Peyer's patch (tissue), 4 donors: ENCODE data around the gene MIS12. TPM values are rescaled to one million over a fixed set of nuclear protein-coding genes. Genes with fewer than 3 reads are reported as not detected.

Experiments
- DNase-seq, 3 donors: peaks; one replicate each; pipeline ENCODE4 v3.0.0-alpha.2; 2017 to 2019
- H3K27ac ChIP-seq, 4 donors: fragments of 200-600 bp; sonication (generic); one replicate each; pipeline ENCODE4 v1.5.1; 2016 to 2019
- H3K27me3 ChIP-seq, 2 donors: fragments of 200-600 bp; sonication (generic); one replicate each; pipeline ENCODE4 v1.5.1; 2019
- H3K36me3 ChIP-seq, 3 donors: fragments of 200-600 bp; sonication (generic); one replicate each; pipeline ENCODE4 v1.5.1; 2016 to 2019
- H3K4me1 ChIP-seq, 4 donors: fragments of 200-600 bp; sonication (generic); one replicate each; pipeline ENCODE4 v1.5.1; 2016 to 2019
- H3K4me3 ChIP-seq, 4 donors: fragments of 200-600 bp; sonication (generic); 1 replicate in 3 of 4; 2 replicates in 1 of 4; pipeline ENCODE4 v1.5.1; 2016 to 2019; ENCODE audit warnings: mild to moderate bottlenecking in 1 of 4
- H3K9me3 ChIP-seq, 4 donors: fragments of 200-600 bp; sonication (generic); one replicate each; pipeline ENCODE4 v1.5.1; 2016 to 2019; ENCODE audit warnings: mild to moderate bottlenecking in 1 of 4
- POLR2A ChIP-seq, 2 donors: fragments of 450-650 bp; IDR thresholded peaks; one replicate each; pipeline ENCODE4 v1.5.1; 2017; ENCODE audit warnings: antibody characterized with exemption in 2 of 2, mild to moderate bottlenecking in 2 of 2, moderate library complexity in 2 of 2
- total RNA-seq, 4 donors: library from RNA; depleted of rRNA; stranded (reverse); fragments of >200 nt; gene quantifications; one replicate each; pipeline ENCODE4 v1.1.0, GENCODE V29; 2016
- TF ChIP-seq, protein P1 (sequence below), 6 experiments: fragments of 450-650 bp in 4 of 6; fragments of 200-600 bp in 2 of 6; sonication (generic) in 1 of 6; IDR thresholded peaks; one replicate each; pipeline ENCODE4 v1.5.1; 2017 to 2019; ENCODE audit warnings: antibody characterized with exemption in 6 of 6, mild to moderate bottlenecking in 3 of 6, moderate library complexity in 1 of 6

MIS12 gene
- total RNA-seq, 4 donors from 2014 or later: 9.2 to 23.9 (median 14.0) TPM

DNA sequence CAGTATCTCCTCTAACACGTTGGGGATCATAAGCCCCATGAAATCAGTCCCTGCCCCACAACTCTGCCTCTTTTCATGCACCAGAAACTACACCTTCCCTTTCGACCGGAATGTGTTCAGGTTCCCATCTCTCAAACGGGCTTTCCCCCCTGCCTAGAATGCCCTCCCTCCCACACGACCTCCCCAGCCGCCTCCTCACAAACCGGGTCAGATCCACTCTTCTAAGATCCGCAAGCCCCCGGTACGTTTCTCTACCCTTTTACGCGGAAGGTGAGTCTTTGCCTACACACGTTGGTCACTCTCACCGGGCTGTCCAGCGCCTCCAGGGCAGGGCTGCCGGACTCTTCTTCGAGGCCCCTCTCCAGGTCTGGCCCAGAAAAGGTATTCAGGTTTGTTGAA is 18.3 kb upstream of the MIS12 start:
- H3K36me3 ChIP-seq: peaks cover 0 to 8% (median 0%) of the 10 kb centered on the region in 3 donors
- H3K27me3 ChIP-seq: no peaks in the 10 kb centered on the region
- peak overlapping the region; percentile 86 to 90 (median 88) for H3K4me3 ChIP-seq
- H3K27ac ChIP-seq: peak overlapping the region in 2 of 4 donors; percentile 57 to 63
- DNase-seq: no peak
- peaks cover 0 to 16% (median 4%) of the 10 kb centered on the region in 4 donors for H3K4me1 ChIP-seq
- no peak for TF ChIP-seq POLR2A (IDR thresholded peaks at IDR 0.05)
- TF ChIP-seq, protein P1, sequence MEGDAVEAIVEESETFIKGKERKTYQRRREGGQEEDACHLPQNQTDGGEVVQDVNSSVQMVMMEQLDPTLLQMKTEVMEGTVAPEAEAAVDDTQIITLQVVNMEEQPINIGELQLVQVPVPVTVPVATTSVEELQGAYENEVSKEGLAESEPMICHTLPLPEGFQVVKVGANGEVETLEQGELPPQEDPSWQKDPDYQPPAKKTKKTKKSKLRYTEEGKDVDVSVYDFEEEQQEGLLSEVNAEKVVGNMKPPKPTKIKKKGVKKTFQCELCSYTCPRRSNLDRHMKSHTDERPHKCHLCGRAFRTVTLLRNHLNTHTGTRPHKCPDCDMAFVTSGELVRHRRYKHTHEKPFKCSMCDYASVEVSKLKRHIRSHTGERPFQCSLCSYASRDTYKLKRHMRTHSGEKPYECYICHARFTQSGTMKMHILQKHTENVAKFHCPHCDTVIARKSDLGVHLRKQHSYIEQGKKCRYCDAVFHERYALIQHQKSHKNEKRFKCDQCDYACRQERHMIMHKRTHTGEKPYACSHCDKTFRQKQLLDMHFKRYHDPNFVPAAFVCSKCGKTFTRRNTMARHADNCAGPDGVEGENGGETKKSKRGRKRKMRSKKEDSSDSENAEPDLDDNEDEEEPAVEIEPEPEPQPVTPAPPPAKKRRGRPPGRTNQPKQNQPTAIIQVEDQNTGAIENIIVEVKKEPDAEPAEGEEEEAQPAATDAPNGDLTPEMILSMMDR (IDR thresholded peaks at IDR 0.05): no peak
- no peaks in the 10 kb centered on the region for H3K9me3 ChIP-seq

- no peak for TF ChIP-seq POLR2A (IDR thresholded peaks at IDR 0.05)
- H3K27ac ChIP-seq: no peak overlapping the region
- H3K27me3 ChIP-seq: no peaks in the 10 kb centered on the region
- no peak for DNase-seq
- peaks cover 0 to 9% (median 1%) of the 10 kb centered on the region in 4 donors for H3K4me1 ChIP-seq
- H3K4me3 ChIP-seq: no peak overlapping the region
- peaks cover 0 to 49% (median 0%) of the 10 kb centered on the region in 3 donors for H3K36me3 ChIP-seq
- no peaks in the 10 kb centered on the region for H3K9me3 ChIP-seq
Observed at GRCh38 chr17:5472511-5472910, 13.9 kb upstream of the MIS12 start.

DNA sequence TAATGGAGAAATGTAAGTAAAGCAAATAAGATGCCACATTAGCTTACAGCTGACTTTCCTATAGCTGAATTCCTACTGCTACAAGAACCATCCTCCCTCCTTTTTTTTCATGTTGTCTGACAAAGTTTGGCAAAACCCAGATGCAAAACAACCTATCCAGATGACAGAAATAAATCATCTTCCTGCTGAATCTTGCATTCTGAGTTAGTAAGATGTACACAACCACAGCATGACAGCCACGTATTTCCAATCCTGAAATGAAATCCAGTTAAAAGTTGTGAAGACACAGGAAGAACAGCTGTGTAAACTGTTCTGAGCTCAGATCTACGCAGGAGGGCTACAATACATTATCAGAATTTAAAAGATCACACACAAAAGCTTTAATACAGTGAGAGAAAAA is 12.5 kb upstream of the MIS12 start:
- peaks cover 0 to 62% (median 0%) of the 10 kb centered on the region in 3 donors for H3K36me3 ChIP-seq
- TF ChIP-seq POLR2A (IDR thresholded peaks at IDR 0.05): no peak
- TF ChIP-seq, protein P1 (IDR thresholded peaks at IDR 0.05): no peak

GRCh38 chr17:5478992-5479391 is 7.4 kb upstream of the MIS12 start:
- Histone ChIP-seq H3K9me3 (no peaks in the 10 kb centered on the region), H3K4me3 (no peak overlapping the region), H3K27me3 (no peaks in the 10 kb centered on the region), H3K36me3 (peaks cover 0 to 87% (median 0%) of the 10 kb centered on the region in 3 donors), H3K27ac (no peak overlapping the region), H3K4me1 (no peaks in the 10 kb centered on the region)
- TF ChIP-seq, protein P1 (IDR thresholded peaks at IDR 0.05): no peak
- no peak for TF ChIP-seq POLR2A (IDR thresholded peaks at IDR 0.05)
- DNase-seq: no peak

More for the DNA sequence above, 12.5 kb upstream of the MIS12 start:
- no peak overlapping the region for H3K27ac ChIP-seq
- no peaks in the 10 kb centered on the region for H3K27me3 ChIP-seq
- DNase-seq: no peak
- peaks cover 0 to 4% (median 0%) of the 10 kb centered on the region in 4 donors for H3K4me1 ChIP-seq
- no peaks in the 10 kb centered on the region for H3K9me3 ChIP-seq
- no peak overlapping the region for H3K4me3 ChIP-seq

DNA sequence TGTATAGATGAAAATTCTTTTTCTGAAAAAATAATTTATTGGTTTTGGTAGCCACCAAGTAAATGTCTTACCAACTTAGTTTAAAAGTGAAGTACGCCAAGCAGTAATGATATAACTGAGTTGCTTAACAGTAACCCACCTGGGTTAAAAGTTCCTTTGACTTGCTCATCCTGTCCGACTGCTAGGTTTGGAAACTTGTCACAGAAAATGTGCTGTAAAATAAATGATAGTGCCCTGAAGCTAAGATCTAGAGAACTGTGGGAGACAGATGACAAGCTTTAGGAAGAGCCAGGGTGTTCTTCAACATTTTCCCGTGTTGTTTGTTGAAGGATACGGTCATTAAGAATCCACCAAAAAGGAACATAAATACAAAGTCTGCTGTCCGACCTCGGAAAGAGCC is 5.4 kb upstream of the MIS12 start:
- no peak for TF ChIP-seq POLR2A (IDR thresholded peaks at IDR 0.05)
- TF ChIP-seq, protein P1 (IDR thresholded peaks at IDR 0.05): no peak
- H3K27me3 ChIP-seq: no peaks in the 10 kb centered on the region
- no peak overlapping the region for H3K4me3 ChIP-seq
- DNase-seq: no peak
- H3K9me3 ChIP-seq: no peaks in the 10 kb centered on the region
- peaks cover 0 to 10% (median 6%) of the 10 kb centered on the region in 4 donors for H3K4me1 ChIP-seq
- H3K36me3 ChIP-seq: peaks cover 0 to 75% (median 0%) of the 10 kb centered on the region in 3 donors
- H3K27ac ChIP-seq: no peak overlapping the region

GRCh38 chr17:5481451-5481850 is 4.9 kb upstream of the MIS12 start:
- H3K4me3 ChIP-seq: no peak overlapping the region
- H3K9me3 ChIP-seq: no peaks in the 10 kb centered on the region
- no peaks in the 10 kb centered on the region for H3K27me3 ChIP-seq
- TF ChIP-seq POLR2A (IDR thresholded peaks at IDR 0.05): no peak
- TF ChIP-seq, protein P1 (IDR thresholded peaks at IDR 0.05): no peak
- no peak for DNase-seq
- H3K36me3 ChIP-seq: peaks cover 0 to 71% (median 0%) of the 10 kb centered on the region in 3 donors
- peaks cover 0 to 10% (median 6%) of the 10 kb centered on the region in 4 donors for H3K4me1 ChIP-seq
- H3K27ac ChIP-seq: no peak overlapping the region
